HepG2 (cell line): ENCODE results near the gene POC1A. TPM values are rescaled to one million over a fixed set of nuclear protein-coding genes. Genes with fewer than 3 reads are reported as not detected.
A peak's percentile ranks its signal among the peaks of the same experiment; 100 is the strongest.

Experiments used
- ATAC-seq: fragments of 200-7000 bp; cut with Tn5 transposase; 3 replicates; pipeline ENCODE4 v1.9.1; 2020; ENCODE audit warnings: mild to moderate bottlenecking, moderate library complexity
- BruUV-seq: library from RNA; stranded (reverse); fragments of 400-500 nt; replicated peaks from 2 replicates; lab custom pipeline; 2021; lab: Mats Ljungman, UMichigan
- CTCF ChIA-PET: fragments of 300-600 bp; formaldehyde crosslinking; extraction: SDS; loops from one replicate; lab custom pipeline; 2021; ENCODE audit warnings: low total read pairs, inconsistent platforms, low intra/inter-chr PET ratio; lab: Yijun Ruan, JAX
- POLR2A ChIA-PET: fragments of 350-600 bp; sonication (Branson Sonifier 250); formaldehyde crosslinking; loops from one replicate; lab custom pipeline; 2020; ENCODE audit warnings: antibody characterized with exemption, inconsistent platforms; lab: Yijun Ruan, JAX
- DNase-seq: peaks from one replicate; pipeline ENCODE4 v3.0.0-alpha.2; 2015; ENCODE audit warnings: low spot score
- FAIRE-seq: peaks from 3 replicates; lab custom pipeline; 2011; peaks lifted over from hg19 to GRCh38; lab: Jason Lieb, UNC
- H2AFZ ChIP-seq: one replicate; pipeline ENCODE4 v1.6.1; 2011; ENCODE audit warnings: low read length, inconsistent platforms
- H3K27ac ChIP-seq: fragments of 300-600 bp; 3 replicates; pipeline ENCODE4 v1.8.0; 2011; ENCODE audit warnings: mixed run types, mild to moderate bottlenecking, mixed read lengths, low read length, inconsistent platforms; ENCODE audit not compliant: insufficient read depth; ENCODE audit errors: extremely low read length
- H3K27me3 ChIP-seq, 2 experiments: fragments of 200-600 bp in 1 of 2; 2 replicates in 1 of 2; 3 replicates in 1 of 2; pipeline versions ENCODE4 v1.6.0 to v1.8.0; 2011; ENCODE audit warnings: low read length in 2 of 2, mild to moderate bottlenecking in 2 of 2, moderate library complexity in 2 of 2, inconsistent platforms in 1 of 2; ENCODE audit not compliant: insufficient read depth in 2 of 2, control insufficient read depth in 1 of 2
- H3K36me3 ChIP-seq, 2 experiments: fragments of 200-600 bp in 1 of 2; replicated peaks in 1 of 2; 2 replicates in 1 of 2; 3 replicates in 1 of 2; pipeline versions ENCODE4 v1.5.1 to v1.8.0; 2011; ENCODE audit warnings: low read length in 2 of 2, inconsistent platforms in 1 of 2; ENCODE audit not compliant: insufficient read depth in 2 of 2, control insufficient read depth in 1 of 2
- H3K4me1 ChIP-seq: 2 replicates; pipeline ENCODE4 v1.5.1; 2012; ENCODE audit warnings: low read length, inconsistent platforms; ENCODE audit not compliant: insufficient read depth
- H3K4me2 ChIP-seq: 2 replicates; pipeline ENCODE4 v1.6.0; 2011; ENCODE audit warnings: low read depth, low read length, inconsistent platforms
- H3K4me3 ChIP-seq, 3 experiments: fragments of 200-600 bp in 1 of 3; sonication (generic), shearing (Covaris generic) in 1 of 3; replicated peaks in 1 of 3; 2 replicates each; pipeline ENCODE4 v1.5.1; 2011 to 2016; ENCODE audit warnings: low read length in 3 of 3, inconsistent platforms in 2 of 3, low read depth in 2 of 3, mild to moderate bottlenecking in 2 of 3, control low read depth in 1 of 3, mixed read lengths in 1 of 3; ENCODE audit not compliant: insufficient read depth in 1 of 3
- H3K79me2 ChIP-seq: one replicate; pipeline ENCODE4 v1.6.1; 2011; ENCODE audit warnings: low read length, inconsistent platforms; ENCODE audit not compliant: insufficient read depth
- H3K9ac ChIP-seq: 2 replicates; pipeline ENCODE4 v1.6.0; 2011; ENCODE audit warnings: mild to moderate bottlenecking, low read depth, low read length, inconsistent platforms; ENCODE audit not compliant: insufficient read depth
- H3K9me3 ChIP-seq: 2 replicates; pipeline ENCODE4 v1.5.1; 2012; ENCODE audit warnings: mild to moderate bottlenecking, low read length
- H4K20me1 ChIP-seq: 2 replicates; pipeline ENCODE4 v1.6.0; 2011; ENCODE audit warnings: inconsistent platforms, mild to moderate bottlenecking, low read length, moderate library complexity; ENCODE audit not compliant: insufficient read depth
- CEBPB ChIP-seq: IDR thresholded peaks from 2 replicates; pipeline ENCODE4 v1.6.1; 2011; ENCODE audit warnings: low read depth, low read length, improper control_type of control experiment, borderline replicate concordance
- CEBPG ChIP-seq: IDR thresholded peaks from 2 replicates; pipeline ENCODE4 v1.6.1; 2016
- GATAD2A ChIP-seq: IDR thresholded peaks from 2 replicates; pipeline ENCODE4 v1.6.1; 2016
- PCBP2 ChIP-seq: fragments of 200-400 bp; formaldehyde crosslinking; optimal IDR thresholded peaks from 2 replicates; pipeline ENCODE3; 2018; ENCODE audit warnings: low read length, low read depth; ENCODE audit not compliant: poor library complexity, severe bottlenecking
- ZNF562 ChIP-seq: sonication (generic); formaldehyde crosslinking; IDR thresholded peaks from 2 replicates; pipeline ENCODE4 v1.8.0; 2022; ENCODE audit warnings: missing genetic modification reagents, borderline replicate concordance
- ZNF766 ChIP-seq: sonication (generic); formaldehyde crosslinking; IDR thresholded peaks from 2 replicates; pipeline ENCODE4 v1.5.0; 2020; ENCODE audit warnings: missing genetic modification reagents, borderline replicate concordance
- WGBS: methylation state at CpG from one replicate; pipeline ENCODE4 v1.1.6; 2017; ENCODE audit warnings: low lambda C conversion rate; 5-methylcytosine and 5-hydroxymethylcytosine counted together
- in situ Hi-C: cut with HindIII; loops from 2 replicates; pipeline ENCODE4 v1.10.0; 2017; ENCODE audit warnings: low pct_unique_long_range_greater_than_20kb; ENCODE audit not compliant: extremely low pct_ligation_motif_present
- intact Hi-C: fragments of 100-400 bp; cut with micrococcal nuclease; formaldehyde crosslinking; loops from one replicate; pipeline ENCODE4 v1.10.0; 2022; ENCODE audit not compliant: unreplicated experiment
- polyA plus RNA-seq, 8 experiments: library from polyadenylated mRNA; depleted of rRNA in 3 of 8; stranded (reverse) in 7 of 8; unstranded in 1 of 8; fragments of >200 nt; fragmentation: Illumina TruSeq in 4 of 8; extraction: Trizol in 4 of 8; gene quantifications; 2 replicates each; pipeline versions ENCODE4 v1.2.1 to v1.2.3, GENCODE V29; 2011 to 2016; ENCODE audit warnings: low read depth in 4 of 8, missing spikeins in 1 of 8, mixed read lengths in 1 of 8; ENCODE audit not compliant: insufficient read depth in 1 of 8
- total RNA-seq, 5 experiments: library from RNA; depleted of rRNA; stranded (reverse); fragments of >200 nt; fragmentation: Illumina TruSeq; extraction: Trizol; gene quantifications; 2 replicates each; pipeline ENCODE4 v1.2.3, GENCODE V29; 2016; ENCODE audit warnings: low read depth in 1 of 5

POC1A gene
- total and polyA plus RNA-seq, 2 of the 13 experiments (the other 11 are each of a cell fraction or from before 2014, with no cell fraction given), result 14.6 to 20.0 TPM

- DNase-seq (peak; percentile 61), ATAC-seq (peak; percentile 6; the same call in 1 of the 3 replicates), FAIRE-seq (no peak)
- Histone ChIP-seq H3K27ac (no peak overlapping the region), H3K9ac (no peak overlapping the region), H3K36me3 (peaks cover 0 to 4% of the 10 kb centered on the region in 2 experiments; a peak in 1 of 5 replicates), H3K4me1 (peaks cover 52% of the 10 kb centered on the region), H3K9me3 (no peaks in the 10 kb centered on the region), H3K27me3 (peaks cover 0 to 8% of the 10 kb centered on the region in 2 experiments; a peak in 1 of 5 replicates), H3K4me3 (peak overlapping the region in 1 of 3 experiments; percentile 18; a peak in 1 of 6 replicates), H3K79me2 (peaks cover 11% of the 10 kb centered on the region), H4K20me1 (no peaks in the 10 kb centered on the region), H3K4me2 (peak overlapping the region; percentile 45), H2AFZ (peak overlapping the region; percentile 58)
- intact Hi-C loops, result no loop called here
- in situ Hi-C loops, result no loop called here
- no TSS peak for BruUV-seq
- TF ChIP-seq CEBPB (peak; percentile 63; the same call in 1 of the 2 replicates), ZNF562 (CRISPR knock-in tag) (no peak), CEBPG (CRISPR knock-in tag) (peak; percentile 38; the same call in 1 of the 2 replicates), GATAD2A (CRISPR knock-in tag) (peak; percentile 16; the same call in 1 of the 2 replicates)
- POLR2A ChIA-PET, result interaction anchor here (1.8 to 4.3 kb wide), 3 partner anchors 15 to 41 kb away, joined by 6 to 24 read pairs (median 12); partner anchors contain the start of gene POC1A
- CTCF ChIA-PET, result no interaction called here
- 34% methylated on average over 10 of the region's 10 CpGs for WGBS
Measured at GRCh38 chr3:52195823-52196331, 41.7 kb upstream of the POC1A start.

- in situ Hi-C loops, result no loop called here
- H3K4me3 ChIP-seq, result no peak overlapping the region
- H4K20me1 ChIP-seq, result no peaks in the 10 kb centered on the region
- no peak overlapping the region for H3K27ac ChIP-seq
- DNase-seq, result no peak
- no peak overlapping the region for H3K9ac ChIP-seq
- ChIA-PET CTCF (no interaction called here), POLR2A (no interaction called here)
- peaks cover 0 to 8% of the 10 kb centered on the region in 2 experiments; a peak in 1 of 5 replicates for H3K27me3 ChIP-seq
- BruUV-seq, result no TSS peak
- H3K79me2 ChIP-seq, result peaks cover 11% of the 10 kb centered on the region
- intact Hi-C loops, result no loop called here
- no peak overlapping the region for H3K4me2 ChIP-seq
- H3K36me3 ChIP-seq, result peaks cover 0 to 4% of the 10 kb centered on the region in 2 experiments; a peak in 1 of 5 replicates
- no peaks in the 10 kb centered on the region for H3K9me3 ChIP-seq
- ATAC-seq, result no peak
- TF ChIP-seq PCBP2 (peak; percentile 48), ZNF766 (CRISPR knock-in tag) (no peak)
- H3K4me1 ChIP-seq, result peaks cover 51% of the 10 kb centered on the region
- no peak overlapping the region for H2AFZ ChIP-seq
- WGBS, result 73% methylated on average over 3 of the region's 3 CpGs
- FAIRE-seq, result no peak
Measured at GRCh38 chr3:52195291-52195597, 41.0 kb upstream of the POC1A start.
